Activated CD4-positive, CD25-positive, alpha-beta regulatory T cell treated with anti-CD3 and anti-CD28 coated beads, Interleukin-2, amount 50 U/mL, for 72 hours (primary cell): Measurements from ENCODE around the gene RCC1.
"Not testable (repeated sequence)": the region's sequence is repeated elsewhere in the genome, so short reads cannot be mapped to it uniquely, and the experiment has no call there.

Source experiments
- DNase-seq: peaks from one replicate; pipeline ENCODE4 v3.0.0; 2021

Gene RCC1

GRCh38 chr1:28512058-28512611 is 6.3 kb downstream of the RCC1 start:
- DNase-seq = no peak

GRCh38 chr1:28514445-28514933 is 8.6 kb downstream of the RCC1 start:
- not testable (repeated sequence) for DNase-seq

- no peak for DNase-seq
Measured at GRCh38 chr1:28516518-28516956, 10.7 kb downstream of the RCC1 start.

GRCh38 chr1:28517649-28517999 is 11.8 kb downstream of the RCC1 start:
- DNase-seq = no peak

- peak; percentile 94 for DNase-seq
Measured at GRCh38 chr1:28518000-28518744, 12.3 kb downstream of the RCC1 start.

- DNase-seq = peak; percentile 61
Measured at GRCh38 chr1:28518745-28519341, 13.0 kb downstream of the RCC1 start.

- DNase-seq = no peak
Measured at GRCh38 chr1:28519946-28520725, 14.3 kb downstream of the RCC1 start.

GRCh38 chr1:28520796-28521195 is 15.0 kb downstream of the RCC1 start:
- DNase-seq = not testable (repeated sequence)

- no peak for DNase-seq
Measured at GRCh38 chr1:28521502-28522164, 15.8 kb downstream of the RCC1 start.

GRCh38 chr1:28522537-28522936 is 16.7 kb downstream of the RCC1 start:
- not testable (repeated sequence) for DNase-seq

- DNase-seq = not testable (repeated sequence)
Measured at GRCh38 chr1:28525002-28525642, 19.3 kb downstream of the RCC1 start.

- no peak for DNase-seq
Measured at GRCh38 chr1:28526886-28527285, 21.0 kb downstream of the RCC1 start.

GRCh38 chr1:28530456-28530855 is 24.6 kb downstream of the RCC1 start:
- DNase-seq = no peak

GRCh38 chr1:28534671-28535070 is 28.8 kb downstream of the RCC1 start:
- no peak for DNase-seq

GRCh38 chr1:28535180-28535579 is 29.3 kb downstream of the RCC1 start:
- no peak for DNase-seq

- no peak for DNase-seq
Measured at GRCh38 chr1:28537457-28538199, 31.8 kb downstream of the RCC1 start.

GRCh38 chr1:28538286-28538685 is 32.4 kb downstream of the RCC1 start:
- no peak for DNase-seq

GRCh38 chr1:28540651-28541050 is 34.8 kb downstream of the RCC1 start:
- DNase-seq = no peak

- not testable (repeated sequence) for DNase-seq
Measured at GRCh38 chr1:28541414-28542015, 35.7 kb downstream of the RCC1 start.

- DNase-seq = no peak
Measured at GRCh38 chr1:28545246-28545628, 39.4 kb downstream of the RCC1 start.

GRCh38 chr1:28548318-28548717 is 42.5 kb downstream of the RCC1 start:
- DNase-seq = no peak
